HG02623 (cell line): Measurements from ENCODE around the gene DESI1.
"Not testable (repeated sequence)": the region's sequence is repeated elsewhere in the genome, so short reads cannot be mapped to it uniquely, and the experiment has no call there.

Source experiments
- ATAC-seq: cut with Tn5 transposase; IDR thresholded peaks from one replicate; pipeline ENCODE4 v1.9.1; 2021; ENCODE audit warnings: moderate library complexity; ENCODE audit not compliant: unreplicated experiment

The DESI1 gene

GRCh38 chr22:41636467-41636866 is 15.6 kb upstream of the DESI1 start:
- no peak for ATAC-seq

- not testable (repeated sequence) for ATAC-seq
Observed at GRCh38 chr22:41634610-41635009, 13.8 kb upstream of the DESI1 start.

- ATAC-seq = not testable (repeated sequence)
Observed at GRCh38 chr22:41631615-41632014, 10.8 kb upstream of the DESI1 start.

GRCh38 chr22:41631115-41631514 is 10.3 kb upstream of the DESI1 start:
- not testable (repeated sequence) for ATAC-seq

- ATAC-seq = no peak
Observed at GRCh38 chr22:41625577-41625976, 4.7 kb upstream of the DESI1 start.

- no peak for ATAC-seq
Observed at GRCh38 chr22:41621911-41622179, 1.0 kb upstream of the DESI1 start.

- ATAC-seq = peak; percentile 74
Observed at GRCh38 chr22:41621099-41621910, 462 bp upstream of the DESI1 start, which contains the start of gene XRCC6. XRCC6 (plus strand) TSS chr22:41621295; CDS start chr22:41622005, 710 bp downstream.

- ATAC-seq = peak; percentile 23
Observed at GRCh38 chr22:41619979-41620588, 759 bp downstream of the DESI1 start.

GRCh38 chr22:41613456-41613855 is 7.4 kb downstream of the DESI1 start:
- ATAC-seq = no peak

- no peak for ATAC-seq
Observed at GRCh38 chr22:41612603-41613306, 8.1 kb downstream of the DESI1 start.

- no peak for ATAC-seq
Observed at GRCh38 chr22:41608386-41608785, 12.5 kb downstream of the DESI1 start.

GRCh38 chr22:41603873-41604332 is 16.9 kb downstream of the DESI1 start:
- ATAC-seq = no peak

- no peak for ATAC-seq
Observed at GRCh38 chr22:41600976-41601375, 19.9 kb downstream of the DESI1 start.

- ATAC-seq = no peak
Observed at GRCh38 chr22:41598891-41599635, 21.8 kb downstream of the DESI1 start.

- no peak for ATAC-seq
Observed at GRCh38 chr22:41598081-41598480, 22.8 kb downstream of the DESI1 start.

GRCh38 chr22:41597635-41597953 is 23.2 kb downstream of the DESI1 start:
- ATAC-seq = no peak

- ATAC-seq = no peak
Observed at GRCh38 chr22:41596776-41597634, 23.8 kb downstream of the DESI1 start.

- no peak for ATAC-seq
Observed at GRCh38 chr22:41595703-41596102, 25.1 kb downstream of the DESI1 start.

- ATAC-seq = not testable (repeated sequence)
Observed at GRCh38 chr22:41593336-41593960, 27.4 kb downstream of the DESI1 start.
